Lung (tissue), 12 donors: Measurements from ENCODE around the gene HK1. TPM values are rescaled to one million over a fixed set of nuclear protein-coding genes. Genes with fewer than 3 reads are reported as not detected.

Experiments
- ATAC-seq: fragments of 200-7000 bp; cut with Tn5 transposase; one replicate; pipeline ENCODE4 v1.9.1; 2020; ENCODE audit warnings: moderate number of reproducible peaks; ENCODE audit not compliant: insufficient read depth, low FRiP score
- DNase-seq, 3 donors: peaks; one replicate each; pipeline ENCODE4 v3.0.0-alpha.2; 2013 to 2017
- H3K27ac ChIP-seq, 2 donors: one replicate each; pipeline ENCODE4 v1.5.1; 2013; ENCODE audit warnings: mild to moderate bottlenecking in 2 of 2, moderate library complexity in 2 of 2, control low read depth in 1 of 2, inconsistent platforms in 1 of 2, low read depth in 1 of 2, low read length in 1 of 2
- H3K27me3 ChIP-seq, 3 donors: one replicate each; pipeline ENCODE4 v1.5.1; 2013; ENCODE audit warnings: low read length in 2 of 3; ENCODE audit not compliant: control insufficient read depth in 3 of 3, insufficient read depth in 3 of 3
- H3K36me3 ChIP-seq, 4 donors: one replicate each; pipeline ENCODE4 v1.5.1; 2013; ENCODE audit warnings: low read length in 4 of 4, mild to moderate bottlenecking in 1 of 4, moderate library complexity in 1 of 4; ENCODE audit not compliant: control insufficient read depth in 4 of 4, insufficient read depth in 4 of 4
- H3K4me1 ChIP-seq, 5 donors: one replicate each; pipeline ENCODE4 v1.5.1; 2013; ENCODE audit warnings: low read length in 5 of 5, mild to moderate bottlenecking in 2 of 5, moderate library complexity in 1 of 5; ENCODE audit not compliant: control insufficient read depth in 5 of 5, insufficient read depth in 5 of 5
- H3K4me3 ChIP-seq: one replicate; pipeline ENCODE4 v1.5.1; 2013; ENCODE audit warnings: mild to moderate bottlenecking, control low read depth, moderate library complexity
- H3K9ac ChIP-seq, 2 donors: one replicate each; pipeline ENCODE4 v1.5.1; 2013; ENCODE audit warnings: low read length in 2 of 2, control low read depth in 1 of 2; ENCODE audit not compliant: insufficient read depth in 1 of 2
- H3K9me3 ChIP-seq, 4 donors: one replicate each; pipeline ENCODE4 v1.5.1; 2013; ENCODE audit warnings: low read length in 3 of 4, mild to moderate bottlenecking in 1 of 4, moderate library complexity in 1 of 4; ENCODE audit not compliant: control insufficient read depth in 4 of 4, insufficient read depth in 3 of 4
- WGBS, 2 donors: extraction: QIAGEN DNeasy Blood & Tissue Kit; methylation state at CpG; one replicate each; pipeline ENCODE4 v1.1.7; 2013; 5-methylcytosine and 5-hydroxymethylcytosine counted together
- polyA plus RNA-seq, 2 donors: library from polyadenylated mRNA; stranded (reverse); fragments of 200-250 nt; gene quantifications; one replicate each; pipeline ENCODE4 v1.2.1, GENCODE V29; 2013
- total RNA-seq, 2 donors: library from RNA; depleted of rRNA in 1 of 2; stranded (reverse); fragments of >200 nt in 1 of 2; gene quantifications; one replicate each; pipeline ENCODE4 v1.2.1, GENCODE V29; 2014 to 2021
- TF ChIP-seq, protein P1 (sequence below): IDR thresholded peaks from 2 replicates; pipeline ENCODE4 v1.5.1; 2012; ENCODE audit warnings: mild to moderate bottlenecking; ENCODE audit errors: control extremely low read depth, extremely low read depth
- donor health status: control.
- donor health status: control.
- donor health status: Bipolar disorder and iron deficiency.
- donor health status: healthy.
- donor health status: DM: yes; HTN: yes; CAD: no.

The HK1 gene
- total and polyA plus RNA-seq, 4 donors = 33.6 to 120 (median 78.0) TPM

DNA sequence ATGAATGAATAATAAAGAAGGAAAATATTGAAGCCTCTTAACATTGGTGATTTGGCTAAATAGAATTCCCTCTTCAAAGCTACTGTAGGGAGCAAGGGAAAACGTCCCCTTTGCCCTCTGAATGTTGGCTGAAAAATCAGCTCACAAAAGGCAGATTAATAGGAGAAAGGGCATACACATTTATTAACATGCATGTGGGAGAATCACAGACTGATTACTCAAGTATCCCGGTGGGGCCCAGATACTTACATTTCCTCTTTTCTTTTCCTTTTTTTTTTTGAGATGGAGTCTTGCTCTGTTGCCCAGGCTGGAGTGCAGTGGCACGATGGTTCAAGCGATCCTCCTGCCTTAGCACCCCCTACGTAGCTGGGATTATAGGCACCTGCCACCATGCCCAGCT is 68.5 kb downstream of the HK1 start:
- Histone ChIP-seq H3K27me3 (no peaks in the 10 kb centered on the region), H3K9me3 (no peaks in the 10 kb centered on the region), H3K36me3 (peaks cover 0 to 19% (median 7%) of the 10 kb centered on the region in 4 donors), H3K4me1 (peaks cover 0 to 39% (median 9%) of the 10 kb centered on the region in 5 donors), H3K4me3 (no peak overlapping the region), H3K27ac (no peak overlapping the region), H3K9ac (no peak overlapping the region)
- TF ChIP-seq, protein P1, sequence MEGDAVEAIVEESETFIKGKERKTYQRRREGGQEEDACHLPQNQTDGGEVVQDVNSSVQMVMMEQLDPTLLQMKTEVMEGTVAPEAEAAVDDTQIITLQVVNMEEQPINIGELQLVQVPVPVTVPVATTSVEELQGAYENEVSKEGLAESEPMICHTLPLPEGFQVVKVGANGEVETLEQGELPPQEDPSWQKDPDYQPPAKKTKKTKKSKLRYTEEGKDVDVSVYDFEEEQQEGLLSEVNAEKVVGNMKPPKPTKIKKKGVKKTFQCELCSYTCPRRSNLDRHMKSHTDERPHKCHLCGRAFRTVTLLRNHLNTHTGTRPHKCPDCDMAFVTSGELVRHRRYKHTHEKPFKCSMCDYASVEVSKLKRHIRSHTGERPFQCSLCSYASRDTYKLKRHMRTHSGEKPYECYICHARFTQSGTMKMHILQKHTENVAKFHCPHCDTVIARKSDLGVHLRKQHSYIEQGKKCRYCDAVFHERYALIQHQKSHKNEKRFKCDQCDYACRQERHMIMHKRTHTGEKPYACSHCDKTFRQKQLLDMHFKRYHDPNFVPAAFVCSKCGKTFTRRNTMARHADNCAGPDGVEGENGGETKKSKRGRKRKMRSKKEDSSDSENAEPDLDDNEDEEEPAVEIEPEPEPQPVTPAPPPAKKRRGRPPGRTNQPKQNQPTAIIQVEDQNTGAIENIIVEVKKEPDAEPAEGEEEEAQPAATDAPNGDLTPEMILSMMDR = no peak
- DNase-seq = no peak
- no peak for ATAC-seq
- 61 to 71% methylated on average over 5 of the region's 5 CpGs for whole genome bisulfite sequencing, 2 donors

DNA sequence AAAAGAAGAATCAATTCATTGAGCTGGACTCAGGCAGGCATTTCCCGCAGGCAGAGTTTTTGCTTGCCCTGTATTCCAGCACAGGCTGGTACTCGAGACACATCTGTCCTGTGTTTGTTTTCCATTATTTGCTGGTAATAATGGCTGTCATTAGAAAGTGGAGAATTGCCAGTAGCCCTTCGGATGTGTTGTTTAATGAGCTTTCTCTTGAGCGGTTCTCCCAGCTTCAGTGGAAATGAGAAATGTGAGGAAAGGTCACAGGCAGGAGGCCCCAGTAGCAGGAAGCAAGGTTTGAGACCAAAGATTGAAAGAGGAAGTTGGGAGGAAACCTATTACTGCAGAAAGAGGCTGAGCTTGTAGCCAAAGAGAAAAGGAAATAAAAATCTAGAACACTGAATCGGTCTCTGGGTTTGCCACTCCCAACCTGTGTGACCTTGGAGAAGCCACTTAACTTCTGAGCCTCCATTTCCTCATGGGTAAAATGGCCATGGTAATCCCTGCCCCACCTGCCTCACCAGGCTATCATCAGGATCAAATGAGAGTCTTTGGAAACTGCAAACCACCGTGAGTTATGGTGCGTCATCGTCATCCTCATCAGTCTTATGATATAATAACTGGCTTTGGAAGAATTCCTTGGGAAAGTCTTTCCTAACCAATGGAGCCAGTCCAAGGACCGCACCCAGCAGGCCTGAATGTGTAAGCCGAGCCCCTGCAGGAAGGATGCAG is 70.7 kb downstream of the HK1 start:
- no peak for DNase-seq
- H3K27ac ChIP-seq = peak overlapping the region in 1 of 2 donors; percentile 69
- H3K4me1 ChIP-seq = peaks cover 0 to 28% (median 9%) of the 10 kb centered on the region in 5 donors
- 41 to 42% methylated on average over 10 of the region's 10 CpGs for WGBS, 2 donors
- no peaks in the 10 kb centered on the region for H3K27me3 ChIP-seq
- peak; percentile 31 for ATAC-seq
- TF ChIP-seq, protein P1 = no peak
- H3K4me3 ChIP-seq = no peak overlapping the region
- no peak overlapping the region for H3K9ac ChIP-seq
- no peaks in the 10 kb centered on the region for H3K9me3 ChIP-seq
- H3K36me3 ChIP-seq = peaks cover 2 to 17% (median 6%) of the 10 kb centered on the region in 4 donors

DNA sequence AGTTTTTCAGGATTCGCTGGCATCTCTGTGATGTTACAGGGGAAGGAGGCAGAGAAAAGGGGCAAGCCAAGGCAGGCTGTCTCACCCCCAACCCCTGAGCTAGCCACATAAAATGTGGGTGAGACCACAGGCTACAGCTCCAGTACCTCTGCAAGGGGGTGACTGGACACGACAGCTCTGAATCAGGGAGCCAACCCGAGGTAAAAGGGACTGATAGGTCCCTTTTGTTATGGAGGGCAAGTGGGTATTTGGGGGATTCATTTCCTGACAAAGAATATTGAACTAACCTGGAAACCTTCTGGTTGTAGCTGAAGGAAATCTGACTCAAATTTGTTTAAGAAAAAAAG is 71.2 kb downstream of the HK1 start:
- Histone ChIP-seq H3K9ac (no peak overlapping the region), H3K27ac (peak overlapping the region in 1 of 2 donors; percentile 69), H3K4me3 (no peak overlapping the region), H3K27me3 (no peaks in the 10 kb centered on the region), H3K4me1 (peaks cover 0 to 26% (median 9%) of the 10 kb centered on the region in 5 donors), H3K9me3 (no peaks in the 10 kb centered on the region), H3K36me3 (peaks cover 0 to 12% (median 5%) of the 10 kb centered on the region in 4 donors)
- TF ChIP-seq, protein P1 = no peak
- DNase-seq = no peak
- WGBS, 2 donors = 80 to 85% methylated on average over 3 of the region's 3 CpGs
- no peak for ATAC-seq
